ENCODE data around the gene KLHL25. TPM values are rescaled to one million over a fixed set of nuclear protein-coding genes. Genes with fewer than 3 reads are reported as not detected.

Gene KLHL25
- total RNA-seq, 2 donors from 2014 or later = 15.0 to 18.1 TPM

DNA sequence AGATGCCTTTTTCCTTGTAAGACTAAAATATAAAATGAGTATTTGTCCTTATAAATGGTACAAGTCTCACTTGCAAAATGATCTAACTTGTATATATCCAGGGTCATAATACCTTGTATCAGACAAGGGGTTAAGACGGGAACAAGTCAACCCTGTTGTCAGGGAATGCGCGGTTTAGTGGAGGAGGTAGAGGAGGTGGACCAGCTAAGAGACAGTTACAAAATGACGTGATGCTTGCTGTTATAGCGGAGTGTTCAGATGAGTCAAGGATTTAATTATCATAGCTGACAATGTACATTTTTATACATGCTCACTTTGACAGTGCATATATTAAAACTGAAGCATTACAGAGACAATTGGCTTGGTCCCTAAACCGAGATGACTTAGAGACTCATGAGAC is 26.8 kb upstream of the KLHL25 start:
- no peak for ATAC-seq (ENCODE audit: insufficient number of reproducible peaks, low FRiP score, low read depth)
- no peak overlapping the region for H3K27ac ChIP-seq
- H3K4me3 ChIP-seq = no peak overlapping the region
- H3K27me3 ChIP-seq (replicated peaks; ENCODE audit: insufficient read depth) = no peaks in the 10 kb centered on the region
- H3K9me3 ChIP-seq = no peaks in the 10 kb centered on the region
- DNase-seq (ENCODE audit: low spot score) = no peak
- H3K4me1 ChIP-seq (ENCODE audit: control insufficient read depth in 1 of 2, low read depth in 2 of 2) = no peaks in the 10 kb centered on the region
- no peak for TF ChIP-seq CTCF (IDR thresholded peaks at IDR 0.05)
- no peaks in the 10 kb centered on the region for H3K36me3 ChIP-seq

GRCh38 chr15:85819938-85820337 is 25.2 kb upstream of the KLHL25 start:
- no peaks in the 10 kb centered on the region for H3K36me3 ChIP-seq
- no peaks in the 10 kb centered on the region for H3K4me1 ChIP-seq (ENCODE audit: control insufficient read depth in 1 of 2, low read depth in 2 of 2)
- H3K9me3 ChIP-seq = no peaks in the 10 kb centered on the region
- DNase-seq (ENCODE audit: low spot score) (no peak), ATAC-seq (ENCODE audit: insufficient number of reproducible peaks, low FRiP score, low read depth) (no peak)
- H3K27me3 ChIP-seq (replicated peaks; ENCODE audit: insufficient read depth) = no peaks in the 10 kb centered on the region
- TF ChIP-seq CTCF (IDR thresholded peaks at IDR 0.05) = no peak
- H3K4me3 ChIP-seq = no peak overlapping the region
- H3K27ac ChIP-seq = no peak overlapping the region

GRCh38 chr15:85813234-85813633 is 18.5 kb upstream of the KLHL25 start:
- no peak for ATAC-seq (ENCODE audit: insufficient number of reproducible peaks, low FRiP score, low read depth)
- Histone ChIP-seq H3K4me3 (no peak overlapping the region), H3K27me3 (replicated peaks; ENCODE audit: insufficient read depth) (no peaks in the 10 kb centered on the region), H3K9me3 (no peaks in the 10 kb centered on the region), H3K4me1 (ENCODE audit: control insufficient read depth in 1 of 2, low read depth in 2 of 2) (no peaks in the 10 kb centered on the region), H3K27ac (no peak overlapping the region), H3K36me3 (no peaks in the 10 kb centered on the region)
- DNase-seq (ENCODE audit: low spot score) = no peak
- TF ChIP-seq CTCF (IDR thresholded peaks at IDR 0.05) = no peak

DNA sequence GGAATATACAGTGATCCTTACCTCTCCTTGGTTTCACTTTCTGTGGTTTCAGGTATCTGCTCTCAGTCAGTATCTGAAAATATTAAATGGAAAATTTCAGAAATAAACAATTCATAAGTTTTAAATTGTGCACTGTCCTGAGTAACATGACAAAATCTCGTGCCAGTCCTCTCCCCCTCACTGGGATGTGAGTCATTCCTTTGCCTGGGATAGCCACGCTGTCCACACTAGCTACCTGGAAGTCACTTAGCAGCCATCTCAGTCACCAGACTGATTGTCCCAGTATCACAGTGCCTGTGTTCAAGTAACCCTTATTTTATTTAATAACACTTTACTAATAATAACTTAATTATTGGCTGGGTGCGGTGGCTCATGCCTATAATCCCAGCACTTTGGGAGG is 15.3 kb upstream of the KLHL25 start:
- ATAC-seq (ENCODE audit: insufficient number of reproducible peaks, low FRiP score, low read depth) = no peak
- TF ChIP-seq CTCF (IDR thresholded peaks at IDR 0.05) = no peak
- no peaks in the 10 kb centered on the region for H3K9me3 ChIP-seq
- H3K36me3 ChIP-seq = no peaks in the 10 kb centered on the region
- H3K4me3 ChIP-seq = no peak overlapping the region
- H3K27ac ChIP-seq = no peak overlapping the region
- no peaks in the 10 kb centered on the region for H3K4me1 ChIP-seq (ENCODE audit: control insufficient read depth in 1 of 2, low read depth in 2 of 2)
- DNase-seq (ENCODE audit: low spot score) = no peak
- H3K27me3 ChIP-seq (replicated peaks; ENCODE audit: insufficient read depth) = no peaks in the 10 kb centered on the region

- Histone ChIP-seq H3K4me1 (ENCODE audit: control insufficient read depth in 1 of 2, low read depth in 2 of 2) (no peaks in the 10 kb centered on the region), H3K4me3 (no peak overlapping the region), H3K36me3 (no peaks in the 10 kb centered on the region), H3K9me3 (no peaks in the 10 kb centered on the region), H3K27ac (no peak overlapping the region), H3K27me3 (replicated peaks; ENCODE audit: insufficient read depth) (no peaks in the 10 kb centered on the region)
- no peak for TF ChIP-seq CTCF (IDR thresholded peaks at IDR 0.05)
- DNase-seq (ENCODE audit: low spot score) = no peak
- ATAC-seq (ENCODE audit: insufficient number of reproducible peaks, low FRiP score, low read depth) = no peak
Measured at GRCh38 chr15:85805420-85805819, 10.7 kb upstream of the KLHL25 start.

Data from thoracic aorta (tissue), 2 donors.